GM12878 (cell line): ENCODE data around the gene FNDC3B. TPM values are rescaled to one million over a fixed set of nuclear protein-coding genes. Genes with fewer than 3 reads are reported as not detected.

ENCODE experiments used
- CREB1 ChIP-seq: IDR thresholded peaks from 2 replicates; pipeline ENCODE4 v1.6.1; 2012; ENCODE audit warnings: low read depth, mild to moderate bottlenecking, inconsistent platforms
- EGR1 ChIP-seq, 2 experiments: IDR thresholded peaks; 1 replicate in 1 of 2; 2 replicates in 1 of 2; pipeline ENCODE4 v1.6.1; 2011 to 2012; ENCODE audit warnings: low read depth in 2 of 2, low read length in 2 of 2, borderline replicate concordance in 1 of 2, mild to moderate bottlenecking in 1 of 2, moderate library complexity in 1 of 2
- HDAC2 ChIP-seq: fragments of 200-600 bp; sonication (generic); IDR thresholded peaks from 2 replicates; pipeline ENCODE4 v1.6.1; 2017
- KAT2A ChIP-seq: conservative IDR thresholded peaks from 2 replicates; pipeline ENCODE4 v1.6.1; 2011; ENCODE audit warnings: low read depth, low read length; ENCODE audit not compliant: control insufficient read depth
- MEF2A ChIP-seq: IDR thresholded peaks from 2 replicates; pipeline ENCODE4 v1.6.1; 2011; ENCODE audit warnings: low read depth, mild to moderate bottlenecking, low read length, moderate library complexity; ENCODE audit not compliant: insufficient read depth
- MEF2B ChIP-seq: fragments of 450-650 bp; IDR thresholded peaks from 2 replicates; pipeline ENCODE4 v1.6.1; 2018; ENCODE audit warnings: mild to moderate bottlenecking, moderate library complexity; ENCODE audit not compliant: partially characterized antibody, poor library complexity, severe bottlenecking
- MTA3 ChIP-seq: IDR thresholded peaks from 2 replicates; pipeline ENCODE4 v1.6.1; 2012; ENCODE audit warnings: low read length, inconsistent platforms, borderline replicate concordance
- NBN ChIP-seq: fragments of 450-650 bp; IDR thresholded peaks from 2 replicates; pipeline ENCODE4 v1.6.1; 2016
- NRF1 ChIP-seq: conservative IDR thresholded peaks from 2 replicates; pipeline ENCODE4 v1.6.1; 2011; ENCODE audit warnings: mild to moderate bottlenecking, low read depth, low read length, improper control_type of control experiment
- PAX8 ChIP-seq: fragments of 450-650 bp; IDR thresholded peaks from 2 replicates; pipeline ENCODE4 v1.6.1; 2017; ENCODE audit warnings: mild to moderate bottlenecking, moderate library complexity
- POLR2A ChIP-seq: IDR thresholded peaks from 2 replicates; pipeline ENCODE4 v1.6.1; 2011; ENCODE audit warnings: low read depth, mild to moderate bottlenecking, low read length
- RFX5 ChIP-seq: IDR thresholded peaks from 2 replicates; pipeline ENCODE4 v1.6.1; 2011; ENCODE audit warnings: low read depth, low read length, improper control_type of control experiment
- RUNX3 ChIP-seq: IDR thresholded peaks from 2 replicates; pipeline ENCODE4 v1.6.1; 2012; ENCODE audit warnings: low read length, inconsistent platforms
- SIX5 ChIP-seq: IDR thresholded peaks from 2 replicates; pipeline ENCODE4 v1.6.1; 2011; ENCODE audit warnings: mild to moderate bottlenecking, low read depth, low read length, moderate library complexity; ENCODE audit not compliant: severe bottlenecking
- STAT1 ChIP-seq: fragments of 450-650 bp; conservative IDR thresholded peaks from 2 replicates; pipeline ENCODE4 v1.6.1; 2014; ENCODE audit warnings: antibody characterized with exemption, mild to moderate bottlenecking
- TAF1 ChIP-seq: IDR thresholded peaks from 2 replicates; pipeline ENCODE4 v1.6.1; 2011; ENCODE audit warnings: mild to moderate bottlenecking, low read depth, low read length, borderline replicate concordance
- TBL1XR1 ChIP-seq: IDR thresholded peaks from 2 replicates; pipeline ENCODE4 v1.6.1; 2012; ENCODE audit warnings: low read depth, low read length, improper control_type of control experiment
- TCF7 ChIP-seq: IDR thresholded peaks from 2 replicates; pipeline ENCODE4 v1.6.1; 2014; ENCODE audit warnings: antibody characterized with exemption, borderline replicate concordance
- WRNIP1 ChIP-seq: IDR thresholded peaks from 2 replicates; pipeline ENCODE4 v1.6.1; 2011; ENCODE audit warnings: low read depth, low read length, improper control_type of control experiment, borderline replicate concordance
- ZNF207 ChIP-seq: fragments of 450-650 bp; IDR thresholded peaks from 2 replicates; pipeline ENCODE4 v1.6.1; 2014; ENCODE audit warnings: antibody characterized with exemption, mild to moderate bottlenecking, borderline replicate concordance
- ZSCAN29 ChIP-seq: fragments of 450-650 bp; IDR thresholded peaks from 2 replicates; pipeline ENCODE4 v1.6.1; 2017; ENCODE audit warnings: mild to moderate bottlenecking, moderate library complexity
- polyA plus RNA-seq, 11 experiments: library from polyadenylated mRNA; depleted of rRNA in 4 of 11; unstranded in 6 of 11; stranded (reverse) in 5 of 11; fragments of >200 nt; fragmentation: Nextera tagmentation in 4 of 11; fragmentation: Illumina TruSeq in 1 of 11; extraction: Ambion mirVana in 4 of 11; extraction: Trizol in 1 of 11; gene quantifications; 1 replicate in 1 of 11; 2 replicates in 10 of 11; pipeline versions ENCODE4 v1.2.1 to v1.2.3, GENCODE V29; 2011 to 2016; ENCODE audit warnings: inconsistent platforms in 2 of 11, missing spikeins in 2 of 11, low read depth in 1 of 11
- total RNA-seq, 4 experiments: library from RNA; depleted of rRNA in 3 of 4; stranded (reverse); fragments of >200 nt in 3 of 4; fragmentation: Illumina TruSeq in 1 of 4; extraction: Trizol in 1 of 4; gene quantifications; 2 replicates each; pipeline versions ENCODE4 v1.2.1 to v1.2.3, GENCODE V29; 2013 to 2021
- TF ChIP-seq, protein P1 (sequence below): fragments of 450-650 bp; IDR thresholded peaks from 2 replicates; pipeline ENCODE4 v1.6.1; 2018; ENCODE audit warnings: mild to moderate bottlenecking, low read depth, moderate library complexity; ENCODE audit not compliant: partially characterized antibody
- TF ChIP-seq, protein P2 (sequence below), 3 experiments: IDR thresholded peaks in 2 of 3; conservative IDR thresholded peaks in 1 of 3; 2 replicates each; pipeline ENCODE4 v1.5.1; 2011; ENCODE audit warnings: low read depth in 3 of 3, low read length in 3 of 3, mild to moderate bottlenecking in 3 of 3, control low read depth in 2 of 3, moderate library complexity in 2 of 3, inconsistent platforms in 1 of 3, mixed read lengths in 1 of 3; ENCODE audit not compliant: control insufficient read depth in 2 of 3, insufficient read depth in 1 of 3; ENCODE audit errors: extremely low read depth in 1 of 3
- TF ChIP-seq, protein P3 (sequence below): fragments of 150-350 bp; IDR thresholded peaks from 2 replicates; pipeline ENCODE4 v1.6.1; 2014; ENCODE audit warnings: mild to moderate bottlenecking, low read depth, low read length
- TF ChIP-seq, protein P4 (sequence below): fragments of 450-650 bp; IDR thresholded peaks from 2 replicates; pipeline ENCODE4 v1.6.1; 2017; ENCODE audit warnings: mild to moderate bottlenecking, low read depth, inconsistent platforms; ENCODE audit not compliant: poor library complexity, severe bottlenecking

The FNDC3B gene
- total and polyA plus RNA-seq, 10 of the 15 experiments (the other 5 are each of a cell fraction or from before 2014, with no cell fraction given): 7.9 to 35.0 (median 18.5) TPM

DNA sequence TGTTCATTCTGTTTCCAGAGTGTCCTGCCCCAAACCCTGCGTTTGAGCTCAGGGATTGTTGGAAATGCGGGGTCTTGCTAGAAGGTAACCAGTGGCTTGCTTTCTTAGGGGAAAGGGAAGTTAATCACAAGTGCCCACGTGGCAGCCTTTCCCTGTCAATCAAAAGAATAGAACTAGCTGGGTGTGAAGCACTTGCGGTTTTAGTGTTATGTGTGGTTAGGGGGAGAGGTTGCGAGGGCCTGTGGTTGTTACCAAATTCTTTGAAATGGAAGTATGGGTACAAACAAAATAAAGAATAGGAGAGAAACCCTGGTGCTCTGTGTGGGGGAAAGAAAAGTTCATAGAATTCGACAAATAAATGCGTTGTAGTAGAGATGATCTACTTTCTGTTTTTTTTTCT lies 67.6 kb downstream of the FNDC3B start (continued):
- TF ChIP-seq, protein P1, sequence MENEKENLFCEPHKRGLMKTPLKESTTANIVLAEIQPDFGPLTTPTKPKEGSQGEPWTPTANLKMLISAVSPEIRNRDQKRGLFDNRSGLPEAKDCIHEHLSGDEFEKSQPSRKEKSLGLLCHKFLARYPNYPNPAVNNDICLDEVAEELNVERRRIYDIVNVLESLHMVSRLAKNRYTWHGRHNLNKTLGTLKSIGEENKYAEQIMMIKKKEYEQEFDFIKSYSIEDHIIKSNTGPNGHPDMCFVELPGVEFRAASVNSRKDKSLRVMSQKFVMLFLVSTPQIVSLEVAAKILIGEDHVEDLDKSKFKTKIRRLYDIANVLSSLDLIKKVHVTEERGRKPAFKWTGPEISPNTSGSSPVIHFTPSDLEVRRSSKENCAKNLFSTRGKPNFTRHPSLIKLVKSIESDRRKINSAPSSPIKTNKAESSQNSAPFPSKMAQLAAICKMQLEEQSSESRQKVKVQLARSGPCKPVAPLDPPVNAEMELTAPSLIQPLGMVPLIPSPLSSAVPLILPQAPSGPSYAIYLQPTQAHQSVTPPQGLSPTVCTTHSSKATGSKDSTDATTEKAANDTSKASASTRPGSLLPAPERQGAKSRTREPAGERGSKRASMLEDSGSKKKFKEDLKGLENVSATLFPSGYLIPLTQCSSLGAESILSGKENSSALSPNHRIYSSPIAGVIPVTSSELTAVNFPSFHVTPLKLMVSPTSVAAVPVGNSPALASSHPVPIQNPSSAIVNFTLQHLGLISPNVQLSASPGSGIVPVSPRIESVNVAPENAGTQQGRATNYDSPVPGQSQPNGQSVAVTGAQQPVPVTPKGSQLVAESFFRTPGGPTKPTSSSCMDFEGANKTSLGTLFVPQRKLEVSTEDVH: no peak
- no peak for TF ChIP-seq RFX5
- TF ChIP-seq, protein P2, sequence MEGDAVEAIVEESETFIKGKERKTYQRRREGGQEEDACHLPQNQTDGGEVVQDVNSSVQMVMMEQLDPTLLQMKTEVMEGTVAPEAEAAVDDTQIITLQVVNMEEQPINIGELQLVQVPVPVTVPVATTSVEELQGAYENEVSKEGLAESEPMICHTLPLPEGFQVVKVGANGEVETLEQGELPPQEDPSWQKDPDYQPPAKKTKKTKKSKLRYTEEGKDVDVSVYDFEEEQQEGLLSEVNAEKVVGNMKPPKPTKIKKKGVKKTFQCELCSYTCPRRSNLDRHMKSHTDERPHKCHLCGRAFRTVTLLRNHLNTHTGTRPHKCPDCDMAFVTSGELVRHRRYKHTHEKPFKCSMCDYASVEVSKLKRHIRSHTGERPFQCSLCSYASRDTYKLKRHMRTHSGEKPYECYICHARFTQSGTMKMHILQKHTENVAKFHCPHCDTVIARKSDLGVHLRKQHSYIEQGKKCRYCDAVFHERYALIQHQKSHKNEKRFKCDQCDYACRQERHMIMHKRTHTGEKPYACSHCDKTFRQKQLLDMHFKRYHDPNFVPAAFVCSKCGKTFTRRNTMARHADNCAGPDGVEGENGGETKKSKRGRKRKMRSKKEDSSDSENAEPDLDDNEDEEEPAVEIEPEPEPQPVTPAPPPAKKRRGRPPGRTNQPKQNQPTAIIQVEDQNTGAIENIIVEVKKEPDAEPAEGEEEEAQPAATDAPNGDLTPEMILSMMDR (IDR thresholded peaks at IDR 0.05 in 2 of 3, conservative IDR thresholded peaks at IDR 0.05 in 1 of 3; ENCODE audit: control insufficient read depth in 2 of 3, extremely low read depth in 1 of 3, insufficient read depth in 1 of 3, low read depth in 3 of 3, low read length in 3 of 3): no peak
- no peak for TF ChIP-seq HDAC2
- peak; percentile 26 for TF ChIP-seq MEF2B
- no peak for TF ChIP-seq KAT2A
- TF ChIP-seq ZSCAN29: no peak
- TF ChIP-seq TBL1XR1: no peak; the same call in 1 of the 2 replicates
- 0 out of 2 replicates have a peak, but pooled peaks have one; percentile 19 for TF ChIP-seq CREB1
- peak; percentile 97 for TF ChIP-seq RUNX3
- no peak for TF ChIP-seq SIX5
- no peak for TF ChIP-seq TAF1
- no peak for TF ChIP-seq EGR1 (IDR thresholded peaks at IDR 0.05; ENCODE audit: borderline replicate concordance in 1 of 2, low read depth in 2 of 2, low read length in 2 of 2)
- 0 out of 2 replicates have a peak, but pooled peaks have one; percentile 7 for TF ChIP-seq MTA3
- no peak for TF ChIP-seq POLR2A
- no peak for TF ChIP-seq STAT1
- TF ChIP-seq ZNF207: no peak
- TF ChIP-seq, protein P3, sequence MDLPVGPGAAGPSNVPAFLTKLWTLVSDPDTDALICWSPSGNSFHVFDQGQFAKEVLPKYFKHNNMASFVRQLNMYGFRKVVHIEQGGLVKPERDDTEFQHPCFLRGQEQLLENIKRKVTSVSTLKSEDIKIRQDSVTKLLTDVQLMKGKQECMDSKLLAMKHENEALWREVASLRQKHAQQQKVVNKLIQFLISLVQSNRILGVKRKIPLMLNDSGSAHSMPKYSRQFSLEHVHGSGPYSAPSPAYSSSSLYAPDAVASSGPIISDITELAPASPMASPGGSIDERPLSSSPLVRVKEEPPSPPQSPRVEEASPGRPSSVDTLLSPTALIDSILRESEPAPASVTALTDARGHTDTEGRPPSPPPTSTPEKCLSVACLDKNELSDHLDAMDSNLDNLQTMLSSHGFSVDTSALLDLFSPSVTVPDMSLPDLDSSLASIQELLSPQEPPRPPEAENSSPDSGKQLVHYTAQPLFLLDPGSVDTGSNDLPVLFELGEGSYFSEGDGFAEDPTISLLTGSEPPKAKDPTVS: no peak
- TF ChIP-seq, protein P4, sequence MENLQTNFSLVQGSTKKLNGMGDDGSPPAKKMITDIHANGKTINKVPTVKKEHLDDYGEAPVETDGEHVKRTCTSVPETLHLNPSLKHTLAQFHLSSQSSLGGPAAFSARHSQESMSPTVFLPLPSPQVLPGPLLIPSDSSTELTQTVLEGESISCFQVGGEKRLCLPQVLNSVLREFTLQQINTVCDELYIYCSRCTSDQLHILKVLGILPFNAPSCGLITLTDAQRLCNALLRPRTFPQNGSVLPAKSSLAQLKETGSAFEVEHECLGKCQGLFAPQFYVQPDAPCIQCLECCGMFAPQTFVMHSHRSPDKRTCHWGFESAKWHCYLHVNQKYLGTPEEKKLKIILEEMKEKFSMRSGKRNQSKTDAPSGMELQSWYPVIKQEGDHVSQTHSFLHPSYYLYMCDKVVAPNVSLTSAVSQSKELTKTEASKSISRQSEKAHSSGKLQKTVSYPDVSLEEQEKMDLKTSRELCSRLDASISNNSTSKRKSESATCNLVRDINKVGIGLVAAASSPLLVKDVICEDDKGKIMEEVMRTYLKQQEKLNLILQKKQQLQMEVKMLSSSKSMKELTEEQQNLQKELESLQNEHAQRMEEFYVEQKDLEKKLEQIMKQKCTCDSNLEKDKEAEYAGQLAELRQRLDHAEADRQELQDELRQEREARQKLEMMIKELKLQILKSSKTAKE: no peak
- 0 out of 2 replicates have a peak, but pooled peaks have one; percentile 30 for TF ChIP-seq MEF2A
- TF ChIP-seq TCF7: peak; percentile 15; the same call in 1 of the 2 replicates
- no peak for TF ChIP-seq NBN
- TF ChIP-seq PAX8: no peak
- no peak for TF ChIP-seq WRNIP1
- no peak for TF ChIP-seq NRF1
